GM12872 (cell line): ENCODE measurements around the gene RBMS1.

Experiments used
- CTCF ChIP-seq: IDR thresholded peaks from 3 replicates; pipeline ENCODE4 v1.5.1; 2011; ENCODE audit warnings: low read depth, mild to moderate bottlenecking, low read length, moderate library complexity; ENCODE audit not compliant: insufficient read depth

The RBMS1 gene

GRCh38 chr2:160328811-160329527 is 164.6 kb downstream of the RBMS1 start:
- TF ChIP-seq CTCF, result no peak

- no peak for TF ChIP-seq CTCF
Measured at GRCh38 chr2:160326786-160327185, 166.8 kb downstream of the RBMS1 start.

- no peak for TF ChIP-seq CTCF
Measured at GRCh38 chr2:160325418-160325817, 168.2 kb downstream of the RBMS1 start.

GRCh38 chr2:160324917-160325316 is 168.7 kb downstream of the RBMS1 start:
- TF ChIP-seq CTCF, result no peak

- TF ChIP-seq CTCF, result peak; percentile 74
Measured at GRCh38 chr2:160324161-160324800, 169.3 kb downstream of the RBMS1 start.

GRCh38 chr2:160322320-160322719 is 171.3 kb downstream of the RBMS1 start:
- TF ChIP-seq CTCF, result no peak

- no peak for TF ChIP-seq CTCF
Measured at GRCh38 chr2:160321006-160321405, 172.6 kb downstream of the RBMS1 start.
